Pancreas (tissue), 10 donors: ENCODE measurements around the gene ANAPC15. TPM values are rescaled to one million over a fixed set of nuclear protein-coding genes. Genes with fewer than 3 reads are reported as not detected.

Source experiments
- ATAC-seq, 4 donors: fragments of 200-7000 bp; cut with Tn5 transposase; one replicate each; pipeline versions ENCODE4 v1.8.0 to v1.9.1; 2020; ENCODE audit warnings: mild to moderate bottlenecking in 4 of 4, moderate library complexity in 4 of 4
- DNase-seq, 6 donors: peaks; one replicate each; pipeline ENCODE4 v3.0.0-alpha.2; 2020
- FAIRE-seq: peaks from 2 replicates; lab custom pipeline; 2012; peaks lifted over from hg19 to GRCh38; lab: Jason Lieb, UNC
- H3K27ac ChIP-seq, 4 donors: fragments of 200-600 bp; sonication (generic); 1 replicate in 3 of 4; 2 replicates in 1 of 4; pipeline versions ENCODE4 v1.5.0 to v1.8.0; 2020
- H3K27me3 ChIP-seq, 4 donors: fragments of 200-600 bp; one replicate each; pipeline ENCODE4 v1.8.0; 2021
- H3K36me3 ChIP-seq, 3 donors: fragments of 200-600 bp; sonication (generic) in 1 of 3; one replicate each; pipeline versions ENCODE4 v1.5.0 to v1.8.0; 2020 to 2021
- H3K4me1 ChIP-seq, 3 donors: fragments of 200-600 bp; one replicate each; pipeline ENCODE4 v1.8.0; 2021
- H3K4me3 ChIP-seq, 4 donors: fragments of 200-600 bp; sonication (generic) in 2 of 4; one replicate each; pipeline versions ENCODE4 v1.5.0 to v1.8.0; 2020 to 2021
- H3K9me3 ChIP-seq, 4 donors: fragments of 200-600 bp; one replicate each; pipeline ENCODE4 v1.8.0; 2021
- whole genome bisulfite sequencing, 2 donors: extraction: QIAGEN DNeasy Blood & Tissue Kit; methylation state at CpG; one replicate each; pipeline ENCODE4 v1.1.7; 2013; 5-methylcytosine and 5-hydroxymethylcytosine counted together
- intact Hi-C, 3 donors: fragments of 100-400 bp; cut with DNase I; formaldehyde crosslinking; loops; one replicate each; pipeline versions ENCODE4 v1.11.1 to v1.14.2; 2022
- polyA plus RNA-seq, 2 donors: library from polyadenylated mRNA; stranded (reverse); fragments of 200-250 nt; gene quantifications; one replicate each; pipeline ENCODE4 v1.2.3, GENCODE V29; 2013
- total RNA-seq, 6 donors: library from RNA; stranded (reverse); fragmentation: NEBNext Ultra II Directional in 4 of 6; extraction: Animal tissue kit (Norgen Biotek cat#: 25700) in 4 of 6; gene quantifications; one replicate each; pipeline versions ENCODE4 v1.2.1 to v1.2.4, GENCODE V29; 2021 to 2023
- TF ChIP-seq, protein P1 (sequence below), 4 donors: fragments of 200-600 bp; sonication (generic) in 3 of 4; IDR thresholded peaks; one replicate each; pipeline versions ENCODE4 v1.5.0 to v1.8.0; 2021; ENCODE audit warnings: antibody characterized with exemption in 4 of 4
- donor health status: healthy with polysubstance abuse.
- donor health status: DM: no; HTN: no; CAD: no; lungs with moderate emphysema.
- donor health status: DM: no; HTN: no; CAD: no.
- donor health status: control.
- donor health status: control.
- donor health status: Bipolar disorder and iron deficiency.
- donor health status: DM: yes; HTN: yes; CAD: no.
- donor health status: DM: no; HTN: no; CAD: no.
- donor health status: DM: no; HTN: no; CAD: no.
- donor health status: DM: yes; HTN: yes; CAD: no.

ANAPC15 gene
- total and polyA plus RNA-seq, 8 donors, result 6.7 to 35.0 (median 15.5) TPM

DNA sequence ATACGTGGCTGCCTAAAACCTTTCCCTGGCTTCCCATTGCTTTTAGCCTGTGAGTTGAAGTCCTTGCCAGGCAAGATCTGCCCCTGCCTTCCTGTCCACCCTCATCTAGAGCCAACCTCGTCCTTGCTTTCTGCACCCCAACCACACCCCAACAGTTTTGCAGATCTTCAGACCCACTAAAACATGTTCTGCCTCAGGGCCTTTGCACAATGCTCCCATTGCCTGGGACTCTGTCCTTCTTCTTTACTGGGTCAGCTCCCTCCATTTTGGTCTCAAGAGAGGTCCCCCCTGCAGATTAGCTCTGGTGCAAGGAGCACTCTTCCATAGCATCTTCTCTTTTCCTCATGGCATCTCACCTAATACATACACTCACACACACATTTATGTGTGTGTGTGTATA lies 8.4 kb upstream of the ANAPC15 start:
- Histone ChIP-seq H3K4me1 (no peaks in the 10 kb centered on the region), H3K27ac (no peak overlapping the region), H3K27me3 (no peaks in the 10 kb centered on the region), H3K9me3 (no peaks in the 10 kb centered on the region), H3K4me3 (no peak overlapping the region), H3K36me3 (no peaks in the 10 kb centered on the region)
- WGBS, 2 donors, result 59 to 79% methylated on average over 2 of the region's 2 CpGs
- TF ChIP-seq, protein P1, sequence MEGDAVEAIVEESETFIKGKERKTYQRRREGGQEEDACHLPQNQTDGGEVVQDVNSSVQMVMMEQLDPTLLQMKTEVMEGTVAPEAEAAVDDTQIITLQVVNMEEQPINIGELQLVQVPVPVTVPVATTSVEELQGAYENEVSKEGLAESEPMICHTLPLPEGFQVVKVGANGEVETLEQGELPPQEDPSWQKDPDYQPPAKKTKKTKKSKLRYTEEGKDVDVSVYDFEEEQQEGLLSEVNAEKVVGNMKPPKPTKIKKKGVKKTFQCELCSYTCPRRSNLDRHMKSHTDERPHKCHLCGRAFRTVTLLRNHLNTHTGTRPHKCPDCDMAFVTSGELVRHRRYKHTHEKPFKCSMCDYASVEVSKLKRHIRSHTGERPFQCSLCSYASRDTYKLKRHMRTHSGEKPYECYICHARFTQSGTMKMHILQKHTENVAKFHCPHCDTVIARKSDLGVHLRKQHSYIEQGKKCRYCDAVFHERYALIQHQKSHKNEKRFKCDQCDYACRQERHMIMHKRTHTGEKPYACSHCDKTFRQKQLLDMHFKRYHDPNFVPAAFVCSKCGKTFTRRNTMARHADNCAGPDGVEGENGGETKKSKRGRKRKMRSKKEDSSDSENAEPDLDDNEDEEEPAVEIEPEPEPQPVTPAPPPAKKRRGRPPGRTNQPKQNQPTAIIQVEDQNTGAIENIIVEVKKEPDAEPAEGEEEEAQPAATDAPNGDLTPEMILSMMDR (IDR thresholded peaks at IDR 0.05), result no peak
- FAIRE-seq (no peak), DNase-seq (no peak), ATAC-seq (no peak)
- intact Hi-C loops, result no loop called here

DNA sequence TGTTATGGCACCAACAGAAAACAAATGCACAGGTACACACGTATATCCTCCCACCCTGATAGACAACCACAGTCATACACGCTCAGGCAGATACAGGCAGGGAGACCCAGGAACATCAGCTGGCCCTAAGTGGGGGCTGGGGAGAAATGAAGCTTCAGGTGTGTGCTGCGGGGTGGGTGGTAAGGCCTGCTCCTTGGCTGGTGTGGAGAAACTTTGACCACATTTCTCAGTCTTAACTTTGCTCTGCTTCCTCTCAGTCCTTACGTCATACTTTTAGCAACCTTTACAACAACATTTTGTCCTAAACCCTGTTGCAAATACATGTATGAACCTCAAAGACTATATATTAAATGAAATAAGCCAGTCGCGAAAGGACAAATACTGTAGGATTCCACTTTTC lies 6.7 kb upstream of the ANAPC15 start:
- TF ChIP-seq, protein P1 (IDR thresholded peaks at IDR 0.05), result no peak
- no peaks in the 10 kb centered on the region for H3K36me3 ChIP-seq
- 69 to 78% methylated on average over 6 of the region's 6 CpGs for WGBS, 2 donors
- H3K4me3 ChIP-seq, result no peak overlapping the region
- ATAC-seq (no peak), DNase-seq (no peak), FAIRE-seq (no peak)
- intact Hi-C loops, result no loop called here
- no peak overlapping the region for H3K27ac ChIP-seq
- no peaks in the 10 kb centered on the region for H3K9me3 ChIP-seq
- H3K4me1 ChIP-seq, result no peaks in the 10 kb centered on the region
- no peaks in the 10 kb centered on the region for H3K27me3 ChIP-seq

DNA sequence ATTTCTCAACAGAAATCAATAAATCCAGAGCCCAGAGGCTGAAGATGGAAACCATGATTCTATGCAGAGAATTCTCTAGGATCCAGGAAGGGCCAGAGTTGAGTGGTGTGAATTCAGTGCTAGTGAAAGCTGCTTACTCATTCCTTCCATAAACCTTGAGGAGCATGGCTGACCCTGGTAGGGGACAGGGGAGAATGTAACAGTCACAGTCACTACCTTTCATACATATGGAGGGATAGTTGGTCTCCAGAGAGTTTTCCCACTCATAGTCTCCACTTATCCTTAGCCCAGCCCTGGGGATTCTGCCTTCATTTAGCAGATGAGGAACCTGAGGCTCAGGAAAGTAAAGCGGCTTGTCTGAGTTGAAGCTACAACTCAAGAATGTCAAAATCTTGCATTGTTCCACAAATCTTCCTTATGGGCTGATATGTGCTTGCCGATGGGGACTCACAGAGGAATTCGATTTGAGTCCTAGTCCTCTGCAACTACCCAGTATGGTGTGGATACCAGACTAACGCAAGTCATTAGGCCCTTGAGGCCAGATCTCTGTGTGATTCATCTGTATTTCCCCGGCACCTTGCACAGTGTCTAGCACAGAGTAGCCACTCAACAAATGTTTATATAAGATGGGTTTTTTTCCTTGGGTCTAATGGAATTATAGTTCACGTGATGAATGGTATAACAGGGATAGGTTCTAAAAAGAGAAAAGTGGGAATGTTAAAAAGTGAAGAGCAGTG lies 3.7 kb upstream of the ANAPC15 start:
- no peaks in the 10 kb centered on the region for H3K36me3 ChIP-seq
- WGBS, 2 donors, result 81 to 87% methylated on average over 6 of the region's 6 CpGs
- H3K27ac ChIP-seq, result no peak overlapping the region
- no peak overlapping the region for H3K4me3 ChIP-seq
- DNase-seq (no peak), ATAC-seq (no peak), FAIRE-seq (no peak)
- intact Hi-C loops, result no loop called here
- no peaks in the 10 kb centered on the region for H3K27me3 ChIP-seq
- H3K4me1 ChIP-seq, result peaks cover 5% of the 10 kb centered on the region in 3 donors
- H3K9me3 ChIP-seq, result no peaks in the 10 kb centered on the region
- TF ChIP-seq, protein P1 (IDR thresholded peaks at IDR 0.05), result no peak

DNA sequence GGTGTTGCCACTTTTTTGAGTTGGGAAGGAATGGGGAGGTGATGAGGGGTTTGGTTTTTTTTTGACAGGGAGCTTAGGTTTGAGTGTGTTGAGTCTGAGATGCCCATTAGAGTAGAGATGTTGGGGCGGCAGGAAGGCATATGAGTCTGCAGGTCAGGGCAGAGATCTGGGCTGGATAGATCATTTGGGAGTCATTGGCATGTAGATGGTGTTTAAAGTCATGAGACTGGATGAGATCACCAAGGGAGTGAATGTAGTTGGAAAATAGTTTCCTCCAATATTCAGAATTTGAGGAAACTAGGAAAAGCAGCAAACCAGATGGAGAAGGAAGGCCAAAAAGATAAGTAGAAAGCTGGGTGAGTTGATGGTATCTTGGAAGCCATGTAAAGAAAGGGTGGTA lies 2.1 kb upstream of the ANAPC15 start:
- H3K36me3 ChIP-seq, result no peaks in the 10 kb centered on the region
- no peak overlapping the region for H3K27ac ChIP-seq
- ATAC-seq (no peak), DNase-seq (no peak), FAIRE-seq (no peak)
- no peaks in the 10 kb centered on the region for H3K9me3 ChIP-seq
- peaks cover 5% of the 10 kb centered on the region in 3 donors for H3K4me1 ChIP-seq
- intact Hi-C loops, result no loop called here
- TF ChIP-seq, protein P1 (IDR thresholded peaks at IDR 0.05), result no peak
- 82 to 93% methylated on average over 1 of the region's 1 CpG for WGBS, 2 donors
- no peaks in the 10 kb centered on the region for H3K27me3 ChIP-seq
- H3K4me3 ChIP-seq, result no peak overlapping the region
